Prostate gland (tissue), 2 donors: ENCODE measurements around the gene SCN3B. TPM values are rescaled to one million over a fixed set of nuclear protein-coding genes. Genes with fewer than 3 reads are reported as not detected.

Experiments used
- DNase-seq: peaks from one replicate; pipeline ENCODE4 v3.0.0-alpha.2; 2019; ENCODE audit warnings: low spot score
- H3K27ac ChIP-seq, 2 donors: fragments of 200-600 bp; sonication (generic); 2 replicates each; pipeline ENCODE4 v1.5.1; 2017 to 2019
- H3K27me3 ChIP-seq: fragments of 200-600 bp; sonication (generic); replicated peaks from 2 replicates; pipeline ENCODE4 v1.5.1; 2019; ENCODE audit not compliant: insufficient read depth
- H3K36me3 ChIP-seq, 2 donors: fragments of 200-600 bp; sonication (generic); 1 replicate in 1 of 2; 2 replicates in 1 of 2; pipeline versions ENCODE4 v1.5.1 to v1.8.1; 2017 to 2019
- H3K4me1 ChIP-seq: fragments of 200-600 bp; sonication (generic); replicated peaks from 2 replicates; pipeline ENCODE4 v1.5.1; 2019
- H3K4me3 ChIP-seq, 2 donors: fragments of 200-600 bp; sonication (generic); 2 replicates each; pipeline ENCODE4 v1.5.1; 2017 to 2019
- H3K9me3 ChIP-seq: fragments of 200-600 bp; sonication (generic); 2 replicates; pipeline ENCODE4 v1.5.1; 2017
- POLR2A ChIP-seq: fragments of 450-650 bp; IDR thresholded peaks from one replicate; pipeline ENCODE4 v1.6.1; 2016; ENCODE audit warnings: antibody characterized with exemption, mild to moderate bottlenecking
- POLR2AphosphoS5 ChIP-seq: sonication (generic); formaldehyde crosslinking; IDR thresholded peaks from one replicate; pipeline ENCODE4 v1.6.1; 2017; ENCODE audit warnings: antibody characterized with exemption
- WGBS: methylation state at CpG from one replicate; pipeline ENCODE4 v1.1.5; 2018; 5-methylcytosine and 5-hydroxymethylcytosine counted together
- intact Hi-C: fragments of 100-400 bp; cut with DNase I; formaldehyde crosslinking; loops from one replicate; pipeline ENCODE4 v1.14.2; 2022
- total RNA-seq, 2 donors: library from RNA; depleted of rRNA; stranded (reverse); fragments of >200 nt; gene quantifications; one replicate each; pipeline ENCODE4 v1.1.0, GENCODE V29; 2016
- TF ChIP-seq, protein P1 (sequence below), 4 experiments: fragments of 200-600 bp in 2 of 4; fragments of 450-650 bp in 2 of 4; sonication (generic) in 2 of 4; IDR thresholded peaks; 1 replicate in 3 of 4; 2 replicates in 1 of 4; pipeline ENCODE4 v1.5.1; 2016 to 2019; ENCODE audit warnings: antibody characterized with exemption in 4 of 4, mild to moderate bottlenecking in 2 of 4, moderate library complexity in 2 of 4

SCN3B gene
- total RNA-seq, 2 donors from 2014 or later, result 2.5 to 3.5 TPM

DNA sequence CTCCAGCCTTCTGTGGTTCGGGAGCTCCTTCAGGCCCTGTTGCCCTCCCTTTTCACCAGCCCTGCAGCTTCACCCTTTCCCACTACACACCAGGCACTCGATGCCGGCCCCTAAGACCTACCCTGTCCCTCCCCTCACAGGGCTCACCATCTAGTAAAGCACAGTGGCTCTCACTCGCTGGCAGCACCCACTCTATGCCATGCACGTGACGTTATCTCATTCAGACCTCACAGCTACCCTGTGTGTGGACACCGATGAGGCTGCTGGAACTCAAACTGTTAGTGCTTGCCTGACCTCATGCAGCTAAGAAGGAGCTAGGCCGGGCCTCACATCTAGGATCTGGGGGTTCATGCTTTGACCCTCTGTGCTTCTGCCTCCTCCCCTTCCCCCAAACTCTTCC, 45.5 kb downstream of the SCN3B start:
- intact Hi-C loops, result no loop called here
- DNase-seq, result no peak
- H3K27ac ChIP-seq, result no peak overlapping the region
- no peaks in the 10 kb centered on the region for H3K4me1 ChIP-seq
- no peaks in the 10 kb centered on the region for H3K27me3 ChIP-seq
- H3K9me3 ChIP-seq, result no peaks in the 10 kb centered on the region
- no peaks in the 10 kb centered on the region for H3K36me3 ChIP-seq
- 95% methylated on average over 8 of the region's 8 CpGs for WGBS
- H3K4me3 ChIP-seq, result no peak overlapping the region
- TF ChIP-seq POLR2AphosphoS5 (no peak), POLR2A (no peak)
- TF ChIP-seq, protein P1, sequence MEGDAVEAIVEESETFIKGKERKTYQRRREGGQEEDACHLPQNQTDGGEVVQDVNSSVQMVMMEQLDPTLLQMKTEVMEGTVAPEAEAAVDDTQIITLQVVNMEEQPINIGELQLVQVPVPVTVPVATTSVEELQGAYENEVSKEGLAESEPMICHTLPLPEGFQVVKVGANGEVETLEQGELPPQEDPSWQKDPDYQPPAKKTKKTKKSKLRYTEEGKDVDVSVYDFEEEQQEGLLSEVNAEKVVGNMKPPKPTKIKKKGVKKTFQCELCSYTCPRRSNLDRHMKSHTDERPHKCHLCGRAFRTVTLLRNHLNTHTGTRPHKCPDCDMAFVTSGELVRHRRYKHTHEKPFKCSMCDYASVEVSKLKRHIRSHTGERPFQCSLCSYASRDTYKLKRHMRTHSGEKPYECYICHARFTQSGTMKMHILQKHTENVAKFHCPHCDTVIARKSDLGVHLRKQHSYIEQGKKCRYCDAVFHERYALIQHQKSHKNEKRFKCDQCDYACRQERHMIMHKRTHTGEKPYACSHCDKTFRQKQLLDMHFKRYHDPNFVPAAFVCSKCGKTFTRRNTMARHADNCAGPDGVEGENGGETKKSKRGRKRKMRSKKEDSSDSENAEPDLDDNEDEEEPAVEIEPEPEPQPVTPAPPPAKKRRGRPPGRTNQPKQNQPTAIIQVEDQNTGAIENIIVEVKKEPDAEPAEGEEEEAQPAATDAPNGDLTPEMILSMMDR (IDR thresholded peaks at IDR 0.05), result no peak

DNA sequence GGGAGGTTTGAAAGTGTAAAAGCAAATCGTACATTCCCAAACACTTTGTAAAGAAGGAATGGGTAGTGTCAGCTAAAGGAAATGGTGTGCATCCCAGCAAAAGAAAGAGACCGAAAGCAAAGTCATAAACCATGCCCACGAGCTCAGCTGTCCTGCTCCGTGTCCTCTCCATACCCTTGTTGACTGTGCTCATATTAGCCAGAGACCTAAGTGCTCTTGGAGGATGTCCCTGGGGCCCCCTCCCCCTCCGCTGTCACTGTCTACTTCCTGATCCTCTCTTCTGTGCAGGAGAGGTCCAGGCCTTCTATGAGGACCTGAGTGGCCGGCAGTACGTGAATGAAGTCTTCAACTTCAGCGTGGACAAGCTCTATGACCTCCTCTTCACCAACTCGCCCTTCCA, 46.1 kb downstream of the SCN3B start:
- Histone ChIP-seq H3K9me3 (no peaks in the 10 kb centered on the region), H3K27me3 (no peaks in the 10 kb centered on the region), H3K4me1 (no peaks in the 10 kb centered on the region), H3K4me3 (no peak overlapping the region), H3K27ac (no peak overlapping the region), H3K36me3 (no peaks in the 10 kb centered on the region)
- WGBS, result 83% methylated on average over 9 of the region's 9 CpGs
- no peak for DNase-seq
- TF ChIP-seq, protein P1 (IDR thresholded peaks at IDR 0.05), result no peak
- TF ChIP-seq POLR2A (no peak), POLR2AphosphoS5 (no peak)
- intact Hi-C loops, result no loop called here

- Histone ChIP-seq H3K27me3 (no peaks in the 10 kb centered on the region), H3K4me3 (no peak overlapping the region), H3K9me3 (no peaks in the 10 kb centered on the region), H3K36me3 (no peaks in the 10 kb centered on the region), H3K4me1 (no peaks in the 10 kb centered on the region), H3K27ac (no peak overlapping the region)
- WGBS, result 85% methylated on average over 1 of the region's 1 CpG
- intact Hi-C loops, result no loop called here
- TF ChIP-seq POLR2A, result no peak
- TF ChIP-seq, protein P1 (IDR thresholded peaks at IDR 0.05), result no peak
- no peak for DNase-seq
Observed at GRCh38 chr11:123607781-123608180, 46.6 kb downstream of the SCN3B start.

DNA sequence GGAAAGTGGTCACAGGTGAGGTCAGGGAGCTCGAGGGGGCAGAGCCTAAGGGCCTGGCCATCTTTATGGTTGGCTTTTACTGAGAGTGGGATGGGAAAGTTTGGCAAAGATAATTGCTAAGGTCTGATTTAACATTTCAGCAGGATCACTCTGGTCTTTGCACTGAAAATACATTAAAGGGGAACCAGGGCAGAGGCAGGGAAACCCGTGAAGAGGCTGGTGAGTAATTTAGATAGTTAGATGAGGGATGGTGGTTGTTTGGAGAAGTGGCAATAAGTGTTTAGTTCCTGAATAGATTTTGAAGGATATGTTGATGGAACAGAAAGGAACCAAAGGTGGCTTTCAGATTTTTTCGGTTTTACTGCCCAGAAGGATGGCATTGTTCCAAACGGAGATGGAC, 50.8 kb downstream of the SCN3B start:
- TF ChIP-seq, protein P1 (IDR thresholded peaks at IDR 0.05), result no peak
- TF ChIP-seq POLR2AphosphoS5 (no peak), POLR2A (no peak)
- Histone ChIP-seq H3K36me3 (no peaks in the 10 kb centered on the region), H3K27me3 (no peaks in the 10 kb centered on the region), H3K4me3 (no peak overlapping the region), H3K9me3 (no peaks in the 10 kb centered on the region), H3K4me1 (no peaks in the 10 kb centered on the region), H3K27ac (no peak overlapping the region)
- intact Hi-C loops, result no loop called here
- no peak for DNase-seq
- 67% methylated on average over 4 of the region's 4 CpGs for WGBS

DNA sequence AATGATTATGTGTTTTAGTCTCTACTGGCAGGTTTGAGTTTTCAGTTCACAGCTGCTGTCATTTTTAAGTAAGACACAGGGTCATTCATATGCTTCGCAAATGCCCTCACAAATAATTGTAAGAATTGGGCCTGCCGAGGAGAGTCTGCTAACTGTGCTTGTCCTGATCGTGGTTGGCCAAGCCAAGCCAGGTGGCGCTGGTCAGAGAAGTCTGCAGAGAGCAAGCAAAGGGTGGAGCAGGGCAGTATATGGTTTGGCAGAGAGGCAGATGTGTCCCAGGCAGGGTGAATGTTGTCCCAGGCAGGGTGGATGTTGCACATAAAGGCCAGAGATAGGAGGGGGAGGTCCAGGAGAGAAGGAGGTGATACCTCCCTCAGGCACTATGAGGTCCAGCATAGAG, 52.7 kb downstream of the SCN3B start:
- Histone ChIP-seq H3K27ac (no peak overlapping the region), H3K9me3 (no peaks in the 10 kb centered on the region), H3K27me3 (no peaks in the 10 kb centered on the region), H3K36me3 (no peaks in the 10 kb centered on the region), H3K4me1 (no peaks in the 10 kb centered on the region), H3K4me3 (no peak overlapping the region)
- whole genome bisulfite sequencing, result 89% methylated on average over 4 of the region's 4 CpGs
- TF ChIP-seq POLR2AphosphoS5, result no peak
- TF ChIP-seq, protein P1 (IDR thresholded peaks at IDR 0.05), result no peak
- TF ChIP-seq POLR2A, result no peak
- DNase-seq, result no peak
- intact Hi-C loops, result no loop called here
